GM18505 (cell line): Measurements from ENCODE around the gene IL4R.
"Not testable (repeated sequence)": the region's sequence is repeated elsewhere in the genome, so short reads cannot be mapped to it uniquely, and the experiment has no call there.

Experiments used
- ATAC-seq: cut with Tn5 transposase; IDR thresholded peaks from one replicate; pipeline ENCODE4 v1.9.1; 2021; ENCODE audit not compliant: unreplicated experiment
- POLR2A ChIP-seq: IDR thresholded peaks from 4 replicates; pipeline ENCODE4 v1.6.1; 2011; ENCODE audit warnings: borderline replicate concordance; ENCODE audit not compliant: insufficient read depth, insufficient read length; ENCODE audit errors: extremely low read depth

The IL4R gene

DNA sequence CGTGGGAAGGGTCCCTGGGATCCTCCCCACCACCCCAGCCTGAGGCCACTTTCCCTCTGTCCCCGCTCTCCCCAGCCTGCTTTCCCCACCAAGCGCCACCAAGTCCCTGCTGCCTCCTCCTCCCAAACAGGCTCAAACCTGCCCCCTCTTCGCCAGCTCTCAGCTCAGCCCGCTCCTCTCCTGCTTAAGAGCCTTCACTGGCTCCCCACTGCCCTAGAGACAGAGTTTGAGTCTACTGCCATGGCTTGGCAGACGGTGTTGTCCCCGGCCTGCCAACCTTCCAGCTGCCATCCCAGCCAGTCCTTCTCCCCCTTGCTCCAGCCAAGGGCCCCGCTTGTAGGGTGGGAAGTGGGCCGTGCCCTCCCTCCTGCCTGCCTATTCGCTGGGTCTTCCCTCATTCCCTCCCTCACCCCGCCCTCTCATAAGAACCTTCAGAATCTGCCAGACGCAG is 11.1 kb downstream of the IL4R start:
- no peak for TF ChIP-seq POLR2A
- ATAC-seq, result no peak

DNA sequence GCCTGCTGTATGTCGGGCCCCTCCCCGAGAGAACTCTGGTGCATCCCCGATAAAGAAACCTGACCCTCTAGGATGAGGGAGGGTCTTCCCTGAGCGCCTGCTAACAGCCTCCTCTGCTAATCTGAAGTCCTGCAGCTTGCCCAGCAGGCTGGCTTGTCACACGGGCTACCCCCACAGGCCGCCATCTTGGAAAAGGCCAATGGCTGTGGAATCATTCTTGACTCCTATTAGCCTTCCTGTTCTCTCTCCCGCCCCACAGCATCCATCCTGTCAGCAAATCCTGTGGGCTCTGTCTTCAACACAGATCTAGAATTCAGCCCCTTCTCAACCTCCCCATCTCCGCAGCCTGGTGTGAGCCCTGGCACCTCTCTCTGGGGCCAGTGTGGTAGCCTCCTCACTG is 12.0 kb downstream of the IL4R start:
- no peak for ATAC-seq
- no peak for TF ChIP-seq POLR2A

DNA sequence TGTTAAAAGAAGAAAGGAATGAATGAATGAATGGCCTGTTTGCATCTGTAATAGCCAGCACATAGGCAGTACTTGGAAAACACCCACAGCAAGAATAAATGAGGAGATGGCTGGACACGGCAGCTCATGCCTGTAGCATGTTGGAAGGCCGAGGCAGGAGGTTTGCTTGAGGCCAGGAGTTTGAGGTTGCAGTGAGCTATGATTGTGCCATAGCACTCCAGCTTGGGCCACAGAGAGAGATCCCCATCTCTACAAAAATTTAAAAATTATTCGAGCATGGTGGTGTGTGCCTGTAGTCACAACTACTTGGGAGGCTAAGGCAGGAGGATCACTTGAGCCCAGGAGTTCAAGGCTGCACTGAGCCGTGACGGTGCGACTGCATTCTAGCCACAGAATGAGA is 12.5 kb downstream of the IL4R start:
- no peak for ATAC-seq

DNA sequence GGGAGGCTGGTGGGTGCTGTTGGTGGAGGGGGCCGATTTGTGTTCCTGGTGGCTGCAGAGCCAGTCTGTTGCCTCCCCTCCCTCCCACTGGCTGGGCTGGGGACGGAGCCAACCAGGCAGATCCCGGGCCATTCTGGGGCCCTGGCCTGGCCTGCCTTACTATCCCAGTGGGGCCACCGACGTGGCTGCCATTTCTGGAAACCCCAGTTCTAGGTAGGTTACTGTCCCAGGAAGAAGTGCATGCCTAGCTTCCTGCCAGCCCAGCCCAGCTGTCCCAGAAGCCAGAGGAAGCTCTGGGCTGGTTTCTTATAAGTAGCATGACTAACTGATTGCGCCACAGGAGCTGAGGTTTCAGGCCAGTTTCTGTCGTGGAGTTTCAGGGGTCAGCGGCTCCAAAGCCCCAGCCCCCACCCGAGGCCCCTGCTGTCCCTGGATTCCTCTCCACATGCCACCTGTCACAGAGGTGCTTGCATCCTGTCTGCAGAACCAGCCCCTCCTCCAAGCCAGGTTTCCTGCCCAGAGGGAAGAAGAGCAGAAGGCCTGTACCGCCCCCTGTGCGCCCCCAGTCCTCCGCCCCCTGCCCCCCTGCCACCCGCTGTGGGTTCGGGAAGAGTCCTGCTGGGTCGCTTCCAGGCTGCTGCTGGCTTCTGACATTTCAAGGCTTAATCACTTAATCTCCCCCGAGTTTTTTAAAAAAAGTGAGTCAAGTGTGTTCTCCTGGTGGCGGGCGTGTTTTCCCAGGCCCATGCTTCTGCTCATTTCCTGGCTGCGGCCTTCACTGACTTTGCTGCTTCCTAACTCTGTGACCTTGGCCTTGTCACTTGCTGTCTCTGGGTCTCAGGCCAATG is 13.2 kb downstream of the IL4R start:
- ATAC-seq, result no peak
- no peak for TF ChIP-seq POLR2A

More for the DNA sequence above, 12.5 kb downstream of the IL4R start:
- TF ChIP-seq POLR2A, result no peak

DNA sequence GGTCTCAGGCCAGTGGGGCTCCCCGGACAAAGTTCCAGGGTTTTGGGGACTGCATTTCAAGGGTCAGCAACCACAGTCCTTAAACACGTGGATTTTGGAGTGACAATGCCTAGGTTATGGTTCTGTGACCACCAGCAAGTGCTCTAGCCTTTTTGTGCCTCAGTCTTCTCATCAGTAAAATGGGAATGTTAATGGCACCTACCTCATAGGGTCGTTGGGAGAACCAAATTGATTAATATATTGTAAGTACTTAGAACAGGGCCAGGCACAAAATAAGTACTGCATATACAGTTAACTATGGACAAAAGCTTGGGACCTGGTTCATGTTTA is 13.8 kb downstream of the IL4R start:
- no peak for ATAC-seq
- TF ChIP-seq POLR2A, result no peak

DNA sequence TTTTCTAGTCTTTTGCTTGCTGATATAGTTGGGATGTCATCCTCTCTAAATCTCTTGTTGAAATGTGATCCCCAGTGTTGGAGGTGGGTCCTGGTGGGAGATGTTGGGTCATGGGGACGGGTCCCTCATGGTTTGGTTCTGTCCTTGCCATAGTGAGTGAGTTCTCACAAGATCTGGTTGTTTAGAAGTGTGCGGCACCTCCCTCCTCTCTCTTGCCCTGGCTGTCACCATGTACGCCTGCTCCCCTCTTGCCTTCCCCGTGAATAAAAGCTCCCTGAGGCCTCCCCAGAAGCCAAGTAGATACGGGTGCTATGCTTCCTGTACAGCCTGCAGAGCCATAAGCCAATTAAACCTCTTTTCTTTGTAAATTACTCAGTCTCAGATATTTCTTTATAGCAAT is 15.2 kb downstream of the IL4R start:
- TF ChIP-seq POLR2A, result no peak
- ATAC-seq, result no peak

DNA sequence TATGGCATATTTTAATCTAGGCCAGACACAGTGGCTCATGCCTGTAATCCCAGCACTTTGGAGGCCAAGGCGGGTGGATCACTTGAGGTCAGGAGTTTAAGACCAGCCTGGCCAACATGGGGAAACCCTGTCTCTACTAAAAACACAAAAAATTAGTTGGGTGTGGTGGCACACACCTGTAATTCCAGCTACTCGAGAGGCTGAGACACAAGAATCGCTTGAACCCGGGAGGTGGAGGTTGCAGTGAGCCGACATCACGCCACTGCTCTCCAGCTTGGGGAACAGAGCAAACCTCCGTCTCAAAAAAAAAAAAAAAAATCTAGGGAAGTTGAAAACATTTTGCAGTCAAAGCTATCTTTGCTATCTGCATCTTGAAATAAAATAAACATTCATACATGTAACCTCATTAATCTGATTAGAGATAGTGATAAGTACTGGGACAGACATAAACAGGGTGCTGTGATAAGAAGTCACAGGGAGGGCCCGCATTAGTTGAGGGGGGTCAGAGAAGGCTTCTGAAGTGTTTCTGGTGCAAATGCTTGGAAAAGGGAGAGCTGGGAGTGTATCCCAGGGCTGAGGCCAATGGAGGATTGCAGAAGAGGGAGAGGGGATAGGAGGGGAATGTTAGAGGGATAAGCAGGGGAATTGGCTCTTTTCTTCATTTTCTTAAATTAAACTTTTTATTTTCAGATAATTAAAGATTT is 15.8 kb downstream of the IL4R start:
- ATAC-seq, result not testable (repeated sequence)

DNA sequence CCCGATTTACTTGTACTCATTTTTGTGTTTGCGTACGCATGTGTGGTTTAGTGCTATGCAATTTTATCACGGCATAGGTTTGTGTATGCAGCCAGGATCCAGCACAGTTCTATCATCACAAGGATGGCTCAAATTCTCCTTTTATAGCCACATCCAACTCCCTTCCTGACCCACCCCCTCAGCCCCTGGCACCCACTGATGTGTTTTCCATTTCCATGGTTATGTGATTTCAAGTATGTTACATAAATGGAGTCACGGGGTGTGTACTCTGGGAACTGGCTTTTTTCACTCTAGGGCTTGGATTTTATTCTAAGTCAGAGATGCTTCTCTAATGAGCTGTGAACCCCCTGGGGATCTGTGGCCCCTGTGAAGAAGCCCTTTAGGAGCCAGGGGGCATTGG is 16.8 kb downstream of the IL4R start:
- no peak for ATAC-seq
- TF ChIP-seq POLR2A, result no peak

DNA sequence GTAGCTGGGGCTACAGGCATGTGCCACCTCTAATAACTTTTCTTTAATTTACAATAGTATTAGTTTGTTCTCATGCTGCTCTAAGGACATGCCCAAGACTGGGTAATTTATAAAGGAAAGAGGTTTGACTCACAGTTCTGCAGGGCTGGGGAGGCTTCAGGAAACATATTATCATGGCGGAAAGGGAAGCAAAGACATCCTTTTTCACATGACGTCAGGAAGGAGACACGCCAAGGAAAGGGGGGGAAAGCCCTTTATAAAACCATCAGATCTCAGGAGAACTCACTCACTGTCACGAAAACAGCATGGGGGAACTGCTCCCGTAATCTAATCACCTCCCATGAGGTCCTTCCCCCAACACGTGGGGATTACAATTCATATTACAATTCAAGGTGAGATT is 18.3 kb downstream of the IL4R start:
- TF ChIP-seq POLR2A, result no peak
- ATAC-seq, result no peak

DNA sequence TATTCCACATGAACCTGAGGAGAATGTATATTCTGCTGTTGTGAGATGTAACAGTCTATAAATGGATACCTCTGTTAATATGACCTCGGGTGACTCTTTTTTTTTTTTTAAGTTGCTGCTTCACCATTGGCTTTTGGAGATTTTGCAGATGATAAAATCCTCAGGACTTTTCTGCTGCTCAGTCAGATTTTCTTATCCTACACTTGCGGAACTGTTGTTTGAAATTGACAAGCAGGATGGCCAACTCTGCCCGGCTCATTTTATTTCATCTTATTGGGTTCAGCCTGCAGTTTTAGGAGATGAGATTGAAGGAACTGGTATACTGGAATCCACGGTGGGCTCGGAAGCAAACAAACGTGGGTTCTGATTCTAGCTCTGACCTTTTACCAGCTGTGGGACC is 19.3 kb downstream of the IL4R start:
- no peak for ATAC-seq
- TF ChIP-seq POLR2A, result no peak

DNA sequence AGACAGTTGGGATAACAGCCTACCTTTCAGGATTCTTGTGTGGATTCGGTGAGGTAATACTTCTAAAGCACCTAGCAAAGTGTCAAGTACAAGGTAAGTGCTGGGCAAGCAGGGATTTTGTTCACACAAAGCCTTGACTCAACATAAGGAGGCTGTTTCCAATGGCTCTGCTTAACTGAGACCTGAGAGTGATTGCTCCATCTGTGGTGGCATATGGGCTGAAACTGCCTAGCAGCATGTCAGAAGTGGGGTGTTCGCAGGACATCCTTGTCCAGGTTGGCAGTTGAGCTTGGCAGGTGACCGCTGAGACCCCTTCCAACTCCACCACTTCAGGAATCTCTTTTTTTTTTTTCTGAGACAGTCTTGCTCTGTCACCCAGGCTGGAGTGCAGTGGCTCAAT is 19.8 kb downstream of the IL4R start:
- ATAC-seq, result no peak
- TF ChIP-seq POLR2A, result no peak

DNA sequence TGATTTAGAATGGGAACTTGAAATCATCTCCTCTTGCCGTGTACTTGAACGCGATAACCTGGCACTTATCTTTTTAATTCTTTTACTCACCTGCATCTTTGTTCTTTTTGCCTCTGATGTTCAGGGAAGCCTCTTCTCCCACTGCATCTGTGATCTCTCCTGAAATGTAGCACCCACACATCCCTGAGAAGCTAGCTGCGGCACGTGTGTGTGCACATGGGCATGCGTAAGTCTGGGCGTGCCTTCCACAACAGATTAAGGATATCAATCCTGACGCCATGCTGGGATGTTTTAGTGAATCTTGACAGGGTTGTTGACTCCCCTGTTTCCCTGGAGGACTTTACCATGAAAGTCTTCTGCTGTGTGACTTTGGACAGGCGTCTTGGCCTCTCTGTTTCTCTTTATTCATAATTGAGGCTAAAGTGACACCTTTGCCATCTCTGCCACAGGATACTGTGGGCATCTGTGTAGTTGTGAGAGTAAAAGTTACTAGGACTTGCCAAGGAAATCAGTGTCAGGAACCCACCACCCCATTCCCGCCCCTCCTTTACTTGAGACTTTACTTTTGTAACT is 20.5 kb downstream of the IL4R start:
- no peak for ATAC-seq
- TF ChIP-seq POLR2A, result no peak

DNA sequence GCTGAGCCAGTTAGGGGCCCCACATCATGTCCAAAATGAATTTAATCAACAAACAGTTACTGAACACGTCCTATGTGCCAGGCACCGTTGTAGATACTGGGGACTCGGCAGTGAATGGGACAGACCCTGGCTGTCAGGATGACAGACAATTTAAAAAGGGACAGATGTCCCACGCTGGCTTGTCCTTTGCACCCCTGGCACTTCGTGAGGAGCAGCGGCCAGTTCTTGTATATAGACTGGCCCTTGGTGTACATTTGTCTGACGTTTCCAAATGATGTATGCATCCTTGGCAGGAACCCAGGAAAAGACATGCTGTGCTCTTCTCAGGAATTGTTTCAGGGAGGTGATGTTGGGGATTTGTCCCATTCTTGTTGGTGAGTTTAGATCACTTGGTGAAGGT is 21.1 kb downstream of the IL4R start:
- no peak for ATAC-seq
- TF ChIP-seq POLR2A, result no peak
